Globus pallidus (tissue), 1 donor: Measurements from ENCODE around the gene SCN9A.
"Not testable (repeated sequence)": the region's sequence is repeated elsewhere in the genome, so short reads cannot be mapped to it uniquely, and the experiment has no call there.

Experiments
- DNase-seq: peaks from one replicate; pipeline ENCODE4 v3.0.0-alpha.2; 2015; ENCODE audit warnings: low spot score

SCN9A gene

DNA sequence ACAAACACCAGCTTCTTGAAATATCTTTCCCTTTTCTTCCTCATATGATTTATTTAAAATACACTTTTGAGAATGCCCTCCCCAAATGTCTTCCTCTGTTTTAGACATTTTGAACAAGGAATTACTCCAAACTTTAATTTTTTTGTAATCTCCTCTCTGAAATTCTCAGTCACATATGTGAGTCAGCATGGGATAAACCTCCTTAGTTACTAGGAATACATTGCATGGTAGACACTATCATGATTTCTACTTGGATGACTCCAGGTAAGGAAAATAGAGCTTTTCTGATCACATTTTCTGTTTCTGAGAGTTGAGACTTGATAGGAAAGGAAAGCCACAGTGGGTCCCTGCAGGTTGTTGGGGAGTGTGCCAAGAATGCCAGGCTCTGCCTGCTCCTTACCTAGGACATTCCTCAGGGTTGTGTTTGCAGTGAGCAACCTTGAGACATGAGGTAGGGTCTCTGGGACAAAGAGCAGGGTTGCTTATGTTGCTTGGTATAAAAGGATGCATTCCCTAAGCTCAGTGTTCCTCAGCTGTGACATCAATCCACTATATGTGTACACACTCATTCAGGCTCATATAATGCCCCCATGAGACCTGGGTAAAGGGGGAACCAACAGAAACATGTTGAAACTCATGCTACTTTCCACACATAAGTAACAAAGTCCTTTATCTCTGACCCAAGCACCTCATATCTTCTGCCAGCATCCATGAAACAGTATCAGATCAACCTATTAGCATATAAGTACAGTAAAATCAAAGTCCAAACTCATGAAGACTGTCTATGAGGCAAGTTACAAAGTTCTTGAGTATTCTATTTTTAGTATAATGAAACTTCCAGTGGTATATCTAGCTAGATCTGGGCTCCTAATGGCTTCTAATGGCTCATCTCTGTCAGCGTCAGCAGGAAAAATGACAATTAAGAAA lies 135.1 kb downstream of the SCN9A start:
- DNase-seq, result no peak

DNA sequence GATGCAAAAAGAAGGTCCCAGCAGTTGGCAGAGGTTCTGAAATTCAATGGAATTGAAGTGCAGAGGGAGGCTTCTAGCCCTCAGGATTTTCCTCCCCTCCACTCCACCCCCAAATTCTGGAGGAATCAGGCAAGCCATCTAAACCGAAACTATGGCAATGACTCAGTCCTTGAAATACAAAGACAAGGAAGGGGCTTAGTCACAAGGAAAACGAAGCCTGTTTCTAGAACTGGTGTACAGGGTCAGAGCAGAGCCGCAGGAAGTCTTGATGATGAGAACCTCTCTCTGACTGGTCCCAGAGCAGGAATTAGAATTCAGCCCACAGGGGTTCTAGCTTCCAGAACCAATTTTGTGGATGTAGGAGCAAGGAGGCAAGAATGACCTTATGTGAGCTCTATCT lies 136.2 kb downstream of the SCN9A start:
- DNase-seq, result no peak

DNA sequence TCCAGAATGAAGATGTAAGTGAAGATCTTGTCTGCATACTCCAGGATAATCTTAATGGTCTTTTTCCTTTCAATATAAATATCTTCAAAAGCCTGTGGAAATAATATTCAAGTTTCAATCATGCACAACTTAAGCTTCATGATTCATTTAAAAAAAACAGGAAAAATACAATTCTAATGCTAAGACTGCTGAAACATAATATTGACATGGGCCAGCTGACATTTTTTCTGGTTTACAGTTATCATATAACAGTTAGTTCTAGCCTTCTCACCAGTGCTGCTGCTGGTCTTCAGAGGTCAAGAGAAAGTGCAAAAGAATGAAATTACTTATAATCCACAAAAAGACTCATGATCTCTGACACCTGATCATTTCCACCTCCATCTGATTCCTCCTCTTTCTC lies 137.6 kb downstream of the SCN9A start:
- no peak for DNase-seq

DNA sequence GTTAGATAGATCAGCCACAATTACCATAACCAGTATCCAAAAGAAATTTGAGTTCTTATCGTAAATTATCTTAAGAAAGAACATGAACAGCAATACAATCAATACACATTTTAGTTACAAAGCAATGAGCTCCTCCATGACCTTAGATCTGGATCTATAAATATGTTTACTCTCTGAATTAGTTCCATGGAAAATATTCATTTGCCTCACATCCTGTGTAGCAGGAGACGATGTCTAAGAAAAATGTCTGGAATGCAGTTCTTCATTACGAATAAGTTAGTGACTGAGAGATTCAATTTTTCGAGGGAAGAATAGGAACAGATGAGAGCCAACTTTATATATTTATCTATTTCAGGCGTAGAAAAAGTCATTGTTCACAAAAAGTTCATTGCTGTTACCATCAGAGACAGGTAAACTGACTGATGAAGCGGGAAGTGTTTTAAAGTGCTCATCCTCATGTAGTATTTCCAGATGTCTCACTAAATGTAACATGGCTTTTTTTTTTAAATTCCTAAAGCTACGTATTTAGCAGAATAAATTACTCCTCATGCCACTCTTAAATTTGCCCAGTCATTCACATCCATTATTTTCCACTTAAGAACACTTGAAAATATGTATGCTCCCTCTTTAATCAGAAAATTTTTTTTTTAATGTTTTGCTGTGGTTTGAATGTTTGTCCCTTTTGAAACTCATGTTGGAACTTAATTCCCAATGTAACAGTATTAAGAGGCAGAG lies 141.5 kb downstream of the SCN9A start:
- no peak for DNase-seq

DNA sequence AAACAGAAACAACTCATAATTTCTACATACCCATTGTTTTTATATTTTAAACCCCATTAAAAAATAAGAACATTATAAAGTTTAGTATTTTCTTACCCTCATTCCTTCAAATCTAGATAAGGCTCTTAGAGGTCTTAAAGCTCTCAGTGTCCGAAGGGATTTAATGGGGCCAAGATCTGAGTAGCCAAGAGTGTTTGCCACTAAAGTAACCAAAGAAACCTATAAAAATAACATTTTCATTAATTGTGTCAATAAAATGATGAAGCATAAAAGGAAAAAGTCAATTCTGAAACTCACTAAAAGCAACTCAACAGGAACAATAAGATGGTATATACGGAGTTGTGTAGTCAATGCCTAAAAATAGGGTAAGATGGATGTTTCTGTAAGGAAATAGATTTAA lies 142.5 kb downstream of the SCN9A start:
- DNase-seq, result no peak

DNA sequence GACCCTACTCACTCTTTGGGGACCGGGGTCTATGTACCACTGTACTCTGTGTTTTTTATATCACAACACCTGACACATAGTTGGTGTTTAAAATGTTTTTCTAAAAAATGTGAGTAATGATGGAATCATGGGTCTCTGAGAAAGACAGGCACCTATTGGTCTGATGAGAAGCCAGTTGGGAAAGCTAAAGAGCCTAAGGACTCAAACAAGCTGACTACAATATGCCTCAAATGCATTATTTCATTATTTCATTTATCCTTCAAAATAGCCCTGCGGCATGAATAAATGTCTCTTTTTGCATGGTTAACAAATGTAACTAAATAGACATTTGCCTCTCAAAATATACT lies 145.0 kb downstream of the SCN9A start:
- DNase-seq, result no peak

DNA sequence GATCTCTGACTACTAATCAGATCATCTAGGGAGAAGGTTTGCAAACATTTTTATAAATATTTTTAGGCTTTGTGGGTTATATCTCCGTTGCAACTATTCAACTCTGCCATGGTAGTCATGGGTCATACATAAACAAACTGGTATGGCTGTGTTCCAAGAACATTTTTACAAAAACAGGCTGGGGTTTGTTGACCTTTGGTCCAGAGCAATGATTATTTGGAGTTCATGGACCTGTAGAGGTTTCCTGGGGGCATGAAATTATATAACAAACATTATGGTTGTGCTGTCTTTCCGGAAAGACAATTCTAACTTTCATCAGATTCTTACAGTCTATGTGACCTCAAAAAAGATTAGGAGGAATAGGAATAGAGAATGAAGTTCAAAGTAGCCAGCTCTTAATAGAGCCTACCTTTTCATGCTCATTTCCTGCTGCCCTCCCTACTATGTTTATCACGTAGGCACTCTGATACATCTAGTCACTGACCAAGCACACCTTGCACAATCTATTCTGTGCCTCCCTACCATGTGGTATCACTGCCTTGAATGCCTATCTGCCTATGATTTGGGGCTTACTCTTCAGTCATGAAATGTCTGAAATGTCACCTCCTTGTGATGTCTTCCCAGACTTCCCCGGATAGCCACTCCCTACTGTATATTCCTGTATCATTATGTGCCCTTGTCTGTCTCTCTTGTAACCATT lies 145.6 kb downstream of the SCN9A start:
- DNase-seq, result no peak

DNA sequence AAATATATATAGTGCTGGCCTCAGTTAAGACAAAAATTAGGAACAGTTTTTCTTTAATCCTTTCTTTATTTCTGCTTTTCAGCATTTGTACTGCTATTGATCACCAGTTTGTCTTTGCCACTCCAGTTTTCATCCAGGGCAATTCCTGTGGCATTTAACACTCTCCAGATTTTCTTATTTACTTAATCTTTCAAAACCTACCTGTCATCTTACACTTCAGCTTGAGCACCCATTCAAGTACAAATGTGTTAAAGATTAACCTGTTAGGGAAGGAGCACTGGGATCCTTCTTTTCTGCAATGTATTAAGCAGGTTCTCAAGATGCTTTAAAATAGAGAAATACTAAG lies 146.1 kb downstream of the SCN9A start:
- no peak for DNase-seq

DNA sequence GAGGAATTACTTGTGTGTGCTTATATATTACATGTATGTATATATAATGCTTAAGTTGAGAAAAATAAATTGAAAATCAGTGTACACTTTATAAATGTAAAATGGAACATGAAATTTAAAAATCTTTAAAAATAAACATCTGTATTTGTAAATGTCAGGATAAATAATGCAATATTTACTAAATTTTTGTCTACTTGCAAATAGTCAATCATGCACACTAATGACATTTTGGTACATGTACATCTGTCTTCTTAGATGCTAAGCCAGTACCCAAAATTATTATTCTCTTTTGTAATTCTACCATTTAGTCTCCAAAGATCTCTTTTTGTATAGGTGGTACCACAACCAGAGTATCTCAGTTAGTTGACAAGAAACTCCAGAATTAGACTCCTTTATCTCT lies 151.5 kb downstream of the SCN9A start:
- no peak for DNase-seq

DNA sequence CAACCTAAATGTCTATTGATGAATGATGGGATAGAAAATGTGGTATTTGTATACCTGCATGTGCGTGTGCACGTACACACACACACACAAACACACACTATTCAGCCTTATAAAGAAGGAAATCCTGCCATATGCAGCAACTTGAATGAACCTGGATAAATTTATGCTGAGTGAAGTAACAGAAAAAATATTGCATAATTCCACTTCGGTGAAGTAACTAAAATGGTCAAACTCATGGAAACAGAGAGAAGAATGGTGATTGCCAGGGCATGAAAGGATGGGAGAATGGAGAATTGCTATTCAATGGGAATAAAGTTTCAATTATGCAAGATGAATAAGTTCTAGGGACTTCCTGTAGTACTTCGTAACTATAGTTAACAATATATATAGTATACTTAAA lies 152.4 kb downstream of the SCN9A start:
- DNase-seq, result no peak

DNA sequence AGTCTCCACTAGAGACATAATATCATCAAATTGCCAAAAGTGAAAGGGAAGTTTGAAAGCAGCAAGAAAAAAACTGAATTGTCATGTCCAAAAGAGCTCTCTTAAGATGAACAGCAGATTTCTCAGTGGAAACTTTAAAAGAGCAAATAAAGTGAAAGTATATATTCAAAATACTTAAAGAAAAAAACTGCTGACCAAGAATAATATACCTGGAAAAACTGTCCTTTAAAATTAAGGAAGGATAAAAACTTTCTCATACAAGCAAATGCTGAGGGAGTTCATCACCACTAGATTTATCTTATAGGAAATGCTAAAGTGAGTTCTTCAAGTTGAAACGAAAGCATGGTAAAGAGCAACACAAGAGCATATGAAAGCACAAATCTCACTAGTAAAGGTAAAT lies 164.7 kb downstream of the SCN9A start:
- DNase-seq, result no peak

DNA sequence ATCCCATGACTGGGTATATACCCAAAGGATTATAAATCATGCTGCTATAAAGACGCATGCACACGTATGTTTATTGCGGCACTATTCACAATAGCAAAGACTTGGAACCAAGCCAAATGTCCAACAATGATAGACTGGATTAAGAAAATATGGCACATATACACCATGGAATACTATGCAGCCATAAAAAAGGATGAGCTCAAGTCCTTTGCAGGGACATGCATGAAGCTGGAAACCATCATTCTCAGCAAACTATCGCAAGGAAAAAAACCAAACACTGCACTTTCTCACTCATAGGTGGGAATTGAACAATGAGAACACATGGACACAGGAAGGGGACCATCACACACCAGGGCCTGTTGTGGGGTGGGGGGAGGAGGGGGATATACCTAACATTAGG lies 165.8 kb downstream of the SCN9A start:
- not testable (repeated sequence) for DNase-seq

DNA sequence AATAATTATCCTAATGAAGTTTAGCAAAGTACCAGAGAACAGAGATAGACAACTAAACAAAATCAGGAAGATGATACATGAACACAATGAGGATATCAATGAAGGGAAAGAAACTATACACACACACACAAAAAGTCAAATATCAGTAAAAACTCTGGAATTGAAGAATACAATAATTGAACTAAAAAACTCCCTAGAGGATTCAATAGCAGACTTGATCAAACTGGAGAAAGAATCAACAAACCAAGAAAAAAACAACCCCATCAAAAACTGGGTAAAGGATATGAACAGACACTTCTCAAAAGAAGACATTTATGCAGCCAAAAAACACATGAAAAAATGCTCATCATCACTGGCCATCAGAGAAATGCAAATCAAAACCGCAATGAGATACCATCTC lies 166.4 kb downstream of the SCN9A start:
- not testable (repeated sequence) for DNase-seq

DNA sequence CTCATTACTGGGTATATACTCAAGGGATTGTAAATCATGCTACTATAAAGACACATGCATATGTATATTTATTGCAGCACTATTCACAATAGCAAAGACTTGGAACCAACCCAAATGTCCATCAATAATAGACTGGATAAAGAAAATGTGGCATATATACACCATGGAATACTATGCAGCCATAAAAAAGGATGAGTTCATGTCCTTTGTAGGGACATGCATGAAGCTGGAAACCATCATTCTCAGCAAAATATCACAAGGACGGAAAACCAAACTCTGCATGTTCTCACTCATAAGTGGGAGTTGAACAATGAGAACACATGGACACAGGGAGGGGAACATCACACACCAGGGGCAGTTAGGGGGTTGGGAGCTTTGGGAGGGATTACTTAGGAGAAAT lies 169.6 kb downstream of the SCN9A start:
- DNase-seq, result not testable (repeated sequence)

DNA sequence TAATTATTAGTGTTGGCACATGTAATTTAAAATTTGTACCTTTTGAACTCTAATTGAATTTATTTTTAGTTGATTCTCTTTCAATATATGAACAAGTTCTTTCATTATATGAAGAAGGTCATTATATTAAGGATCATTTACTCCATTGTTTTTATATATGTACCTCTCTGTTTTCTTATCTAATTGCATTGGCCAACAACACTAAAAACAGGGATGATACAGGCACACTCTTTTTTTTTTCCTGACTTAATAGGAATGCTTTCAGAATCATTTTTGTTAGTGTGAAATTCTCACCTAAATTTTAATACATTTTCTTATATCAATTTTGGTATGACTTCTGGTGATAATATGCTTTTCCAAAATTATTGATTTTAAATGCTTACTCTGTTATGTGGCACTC lies 173.0 kb downstream of the SCN9A start:
- no peak for DNase-seq

DNA sequence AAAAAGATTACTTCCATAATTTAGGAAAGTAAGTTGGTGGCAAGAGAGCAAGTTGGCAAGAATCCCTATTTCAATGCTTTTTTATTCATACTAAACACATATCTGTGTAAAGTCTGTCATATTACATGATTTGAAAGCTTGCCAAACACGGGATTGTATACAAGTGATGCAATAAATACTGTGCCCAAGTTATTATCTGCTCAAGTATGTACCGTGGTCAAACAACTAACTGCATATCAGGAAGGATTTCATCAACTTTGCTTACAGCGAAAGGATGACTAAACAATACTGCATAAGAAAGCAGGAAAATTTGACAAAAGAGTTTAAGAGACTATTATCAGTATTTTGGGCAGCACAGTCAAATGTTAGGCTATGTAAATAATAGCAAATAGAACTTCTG lies 178.3 kb downstream of the SCN9A start:
- no peak for DNase-seq

DNA sequence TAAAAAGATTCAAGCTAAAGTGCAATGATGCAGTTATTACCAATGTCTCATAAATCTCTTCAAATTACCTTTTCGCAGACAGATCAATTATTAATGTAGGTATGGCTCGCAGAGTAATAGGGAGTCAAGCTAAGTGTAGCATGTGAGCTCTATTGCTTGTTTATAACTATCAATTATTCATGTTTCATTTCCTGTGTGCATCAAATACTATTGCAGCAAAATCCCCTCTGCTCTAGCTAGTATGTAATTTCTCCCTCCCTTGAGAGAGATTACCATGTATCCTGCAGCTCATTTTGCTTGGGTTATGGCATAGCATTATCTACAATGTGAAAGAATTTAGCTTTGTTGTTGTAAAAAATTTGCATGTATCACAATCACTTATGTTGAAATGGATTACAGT lies 182.3 kb downstream of the SCN9A start:
- DNase-seq, result no peak

DNA sequence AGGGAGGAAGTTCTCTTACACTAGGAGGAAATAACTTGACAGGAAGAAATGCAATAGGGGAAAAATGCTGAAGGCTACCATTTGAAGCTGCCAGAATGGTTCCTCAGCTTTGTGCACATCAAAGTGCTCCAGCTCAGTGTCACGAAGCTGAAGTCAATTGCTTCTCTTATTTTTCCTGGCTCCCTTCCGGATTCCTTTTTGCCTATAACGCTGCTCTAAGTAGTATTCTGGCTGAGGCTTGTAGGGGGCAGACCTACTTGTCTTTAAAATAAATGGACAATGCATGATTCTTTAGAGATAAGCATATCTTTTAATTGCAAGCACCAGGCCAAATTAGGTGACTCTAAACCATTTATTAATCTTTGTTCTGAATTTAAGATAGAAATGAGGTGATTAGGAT lies 187.7 kb downstream of the SCN9A start:
- DNase-seq, result no peak

DNA sequence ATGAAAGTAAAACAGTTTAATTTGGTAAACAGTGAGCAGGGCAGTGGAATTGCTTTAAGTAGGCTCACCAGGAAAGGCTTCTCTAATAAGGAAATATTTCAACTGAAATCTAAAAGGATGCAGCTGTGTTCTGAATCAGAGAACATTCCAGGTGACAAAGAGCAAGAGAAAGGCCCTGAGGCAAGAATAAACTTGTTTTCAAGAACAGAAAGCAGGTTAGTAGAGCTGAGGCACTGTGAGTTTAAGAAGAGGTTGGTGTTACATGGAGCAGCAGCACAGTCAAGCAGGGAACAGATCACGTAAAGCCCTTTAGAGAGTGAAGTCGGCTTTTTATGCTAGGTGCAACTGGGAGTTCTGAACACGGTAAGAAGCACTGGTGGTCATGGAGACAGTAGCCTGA lies 191.0 kb downstream of the SCN9A start:
- no peak for DNase-seq

DNA sequence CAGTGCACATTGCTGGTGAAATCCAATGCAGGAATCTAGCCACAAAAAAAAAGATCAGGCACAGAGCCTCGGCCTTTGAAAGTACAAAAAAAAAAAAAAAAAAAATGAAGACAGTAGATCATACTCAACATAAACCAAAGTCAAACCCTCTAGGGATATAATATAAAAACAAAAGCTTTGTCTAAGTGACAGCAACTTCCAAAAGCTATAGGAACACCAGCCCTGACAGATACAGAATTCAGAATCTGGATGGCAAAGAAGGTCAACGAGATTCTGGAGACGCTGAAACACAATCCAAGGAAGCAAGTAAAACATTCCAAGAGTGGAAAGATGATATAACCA lies 194.0 kb downstream of the SCN9A start:
- DNase-seq, result no peak

DNA sequence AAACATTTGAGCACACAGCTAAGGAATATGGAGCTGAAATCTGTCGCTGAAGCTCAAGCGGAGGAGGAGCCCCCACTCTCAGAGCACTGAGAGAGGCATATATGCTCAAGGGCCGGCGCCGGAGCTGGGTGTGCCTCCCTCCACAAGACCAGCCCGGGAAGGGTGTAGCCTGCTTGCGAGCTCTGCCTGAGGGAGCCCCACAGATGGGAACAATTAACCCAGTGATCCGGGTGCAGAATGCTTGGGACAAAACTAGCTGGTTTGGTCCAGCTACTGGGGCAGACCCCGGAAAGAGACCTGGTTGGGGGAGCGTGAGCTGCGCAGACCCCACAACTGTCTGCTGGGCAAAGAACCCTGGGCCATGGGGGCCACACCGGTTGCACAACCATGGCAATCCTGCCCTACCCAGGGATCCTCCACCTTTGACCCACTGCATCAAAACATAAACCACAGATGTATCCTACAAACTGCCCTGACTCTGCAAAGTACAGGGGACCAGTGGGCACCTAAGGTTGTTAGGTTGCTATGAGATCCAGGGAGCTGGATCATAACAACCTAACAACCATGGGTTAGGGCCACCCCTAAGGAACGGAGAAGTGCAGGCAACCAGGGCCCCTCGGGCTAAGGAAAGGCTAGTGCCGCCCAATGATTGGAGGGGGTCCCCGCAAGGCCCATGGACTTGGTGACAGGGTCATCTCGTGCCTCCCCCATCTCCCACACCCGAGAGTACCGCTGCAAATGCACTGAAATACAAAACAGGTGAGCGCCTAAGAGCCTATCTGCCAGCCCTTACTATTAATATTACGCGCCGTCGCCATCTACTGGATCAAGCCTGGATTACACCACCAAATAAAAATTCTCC lies 194.6 kb downstream of the SCN9A start:
- DNase-seq, result peak; percentile 27

DNA sequence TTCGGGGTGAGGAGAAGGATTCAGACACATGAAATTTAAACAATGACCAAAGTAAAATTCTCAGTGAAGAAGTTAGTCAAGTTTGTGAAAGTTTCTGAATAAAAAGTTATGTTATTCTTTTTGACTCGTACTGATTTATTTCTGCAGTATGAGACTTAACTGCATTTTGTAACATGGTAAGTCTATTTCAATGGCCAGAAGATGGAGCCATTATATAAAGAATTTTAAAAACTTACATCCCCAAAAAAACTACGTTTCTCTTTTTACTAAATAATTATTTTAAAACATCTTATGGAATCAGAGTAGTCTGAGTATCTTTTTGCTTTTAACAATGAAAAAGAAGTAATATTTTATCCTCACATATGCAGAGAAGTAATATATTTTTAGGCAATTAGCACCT lies 196.5 kb downstream of the SCN9A start:
- DNase-seq, result no peak
